Limb (tissue), 2 donors: ENCODE results near the gene MIS12.

Source experiments
- DNase-seq, 2 donors: peaks; one replicate each; pipeline ENCODE4 v3.0.0-alpha.2; 2016; ENCODE audit errors: extremely low spot score in 2 of 2

The MIS12 gene

GRCh38 chr17:5486206-5487124 lies at the start of gene MIS12:
Gene MIS12 (plus strand): TSS chr17:5486566. CDS start chr17:5488863, 2,297 bp downstream.
- peak; percentile 99 for DNase-seq

DNA sequence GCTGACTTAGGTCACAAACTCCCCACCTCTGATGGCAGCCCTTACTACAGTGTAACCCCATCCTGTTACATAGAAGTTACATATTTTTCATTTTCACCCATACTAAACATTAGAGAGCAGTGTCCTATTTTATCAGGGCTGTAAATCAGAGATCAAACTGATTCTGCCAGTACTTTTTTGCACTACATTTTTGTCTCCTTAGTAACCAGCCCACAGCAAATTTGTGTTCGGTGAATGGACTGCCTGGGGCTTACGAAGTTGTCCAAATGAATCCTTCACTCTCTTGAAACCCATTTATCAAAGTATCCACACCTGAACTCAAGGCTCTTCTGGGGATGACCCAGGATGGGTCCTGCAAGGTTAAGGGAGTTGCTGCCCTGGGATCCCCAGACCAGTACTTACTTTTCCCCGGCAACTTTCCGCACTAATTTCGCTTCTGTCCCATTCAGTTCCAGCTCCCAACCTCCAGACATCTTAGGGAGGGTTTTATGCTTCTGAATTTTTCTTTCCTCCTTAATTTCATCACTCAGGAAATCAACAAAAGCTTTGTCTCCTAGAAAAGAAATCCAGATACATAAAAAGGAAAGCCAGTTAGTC lies 48.5 kb upstream of the MIS12 start:
- DNase-seq = no peak

DNA sequence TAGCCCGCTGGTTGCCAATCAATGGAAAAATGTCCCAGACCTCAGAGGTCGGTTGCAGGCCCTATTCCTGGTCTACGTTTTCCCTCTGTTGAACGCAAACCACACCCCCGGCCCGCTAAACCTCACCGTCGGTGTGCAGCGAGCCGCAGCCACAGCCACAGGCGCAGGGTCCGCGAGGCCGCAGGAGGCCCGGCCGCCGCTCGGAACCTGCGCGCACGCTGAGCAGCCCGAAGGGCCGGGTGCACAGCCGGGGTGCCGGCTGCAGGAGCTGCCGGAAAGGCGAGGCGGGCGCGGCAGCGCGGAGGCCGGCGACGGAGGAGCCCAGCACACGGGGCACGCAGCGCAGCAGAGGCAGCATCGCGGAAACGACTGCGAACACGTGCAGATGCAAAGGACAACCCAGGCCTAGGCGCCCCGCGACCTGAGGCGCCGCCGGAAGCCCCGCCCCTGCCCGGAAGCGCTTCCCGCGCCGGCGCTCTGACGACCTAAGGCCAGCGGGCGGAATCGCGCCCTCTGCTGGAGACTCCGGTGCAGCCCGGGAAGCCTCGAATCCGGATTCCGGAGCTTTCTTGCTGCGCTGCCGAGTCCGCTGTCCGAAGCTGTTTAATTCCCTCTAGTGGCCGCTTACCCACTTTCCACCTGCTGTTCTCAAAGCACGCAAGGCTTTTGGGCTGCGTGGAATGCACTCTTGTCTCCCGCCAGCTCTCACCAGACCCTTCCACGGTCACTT lies 47.5 kb upstream of the MIS12 start, which contains the start of gene C1QBP:
Gene C1QBP (minus strand): TSS at position 440 of the 730 bp plus-strand sequence. CDS start 82 bp downstream, at position 358.
- DNase-seq = peak; percentile 94

- DNase-seq = no peak
Measured at GRCh38 chr17:5439446-5439764, 47.0 kb upstream of the MIS12 start.

DNA sequence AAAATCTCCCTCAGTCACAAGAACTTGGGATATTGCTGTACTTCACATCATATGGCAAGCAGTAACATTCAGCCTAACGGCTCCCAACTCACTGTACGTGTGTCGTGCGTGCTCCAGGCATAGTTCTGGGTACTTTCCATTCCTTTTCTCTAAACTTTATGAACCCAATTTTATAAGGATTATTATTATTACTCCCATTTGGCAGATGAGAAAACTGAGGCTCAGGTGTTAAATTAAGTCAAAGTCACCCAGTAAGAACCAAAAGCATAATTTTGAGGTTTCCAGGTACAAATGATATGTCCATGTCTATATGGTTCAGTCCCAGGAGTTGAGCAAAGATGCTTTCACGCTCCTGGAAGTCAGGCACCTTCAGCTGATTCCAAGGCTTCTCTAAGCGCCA lies 42.6 kb upstream of the MIS12 start:
- DNase-seq = no peak

- DNase-seq = no peak
Measured at GRCh38 chr17:5444209-5444608, 42.2 kb upstream of the MIS12 start.

DNA sequence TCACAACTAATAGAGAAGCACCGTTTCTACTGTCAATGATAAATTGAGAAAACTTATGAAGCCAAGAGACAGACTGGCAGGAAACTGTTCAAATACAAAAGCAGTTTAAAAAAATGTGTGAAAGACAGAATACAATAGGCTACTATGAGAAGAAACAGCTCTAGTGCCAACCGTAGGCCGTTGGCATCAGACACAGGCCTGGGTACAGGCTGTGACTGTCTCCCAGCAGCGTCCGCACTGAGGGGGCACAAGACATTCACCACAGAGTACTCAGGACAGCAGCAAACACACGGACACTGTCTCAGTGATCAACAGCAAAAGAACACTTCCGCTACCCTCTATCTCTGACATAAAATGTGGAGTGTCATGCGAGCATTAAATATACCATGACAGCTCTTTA lies 39.6 kb upstream of the MIS12 start:
- no peak for DNase-seq

- DNase-seq = no peak
Measured at GRCh38 chr17:5464717-5465507, 21.5 kb upstream of the MIS12 start.

DNA sequence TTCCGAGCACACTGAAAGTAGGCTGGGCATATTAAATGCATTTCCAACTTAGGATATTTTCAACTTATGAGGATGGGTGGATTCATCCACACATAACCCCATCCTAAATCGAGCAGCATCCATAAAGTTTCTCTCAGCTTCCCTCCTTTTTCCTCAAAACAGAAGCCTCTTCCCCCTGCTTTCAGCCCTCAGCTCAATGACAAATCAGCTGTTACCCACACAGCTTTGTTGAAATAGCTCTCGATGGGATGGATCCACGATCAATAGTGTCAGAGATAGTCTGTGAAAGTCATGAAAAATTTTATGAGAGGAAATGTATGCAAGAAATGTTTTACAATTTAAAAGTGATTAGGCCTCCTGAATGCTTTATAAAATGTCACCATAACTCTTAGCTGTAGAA lies 20.1 kb upstream of the MIS12 start:
- DNase-seq = no peak

DNA sequence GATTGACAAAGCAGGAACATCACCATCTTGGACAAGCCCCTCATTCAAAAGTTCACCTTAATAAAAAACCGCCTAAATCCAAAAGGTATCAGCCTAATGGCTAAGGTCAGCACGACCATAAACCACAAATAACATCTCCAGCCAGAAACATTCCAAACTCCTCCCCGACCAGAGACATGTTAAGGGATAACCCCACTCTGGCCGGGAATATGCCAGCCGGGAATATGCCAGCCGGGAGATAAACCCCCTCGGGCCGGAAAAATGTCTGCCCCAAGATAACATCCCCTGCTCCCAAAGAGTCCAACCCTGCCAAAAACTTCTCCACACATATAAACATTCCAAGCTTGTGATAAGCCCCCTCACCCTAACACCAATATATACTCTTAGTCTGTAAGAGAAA lies 18.9 kb upstream of the MIS12 start:
- no peak for DNase-seq

DNA sequence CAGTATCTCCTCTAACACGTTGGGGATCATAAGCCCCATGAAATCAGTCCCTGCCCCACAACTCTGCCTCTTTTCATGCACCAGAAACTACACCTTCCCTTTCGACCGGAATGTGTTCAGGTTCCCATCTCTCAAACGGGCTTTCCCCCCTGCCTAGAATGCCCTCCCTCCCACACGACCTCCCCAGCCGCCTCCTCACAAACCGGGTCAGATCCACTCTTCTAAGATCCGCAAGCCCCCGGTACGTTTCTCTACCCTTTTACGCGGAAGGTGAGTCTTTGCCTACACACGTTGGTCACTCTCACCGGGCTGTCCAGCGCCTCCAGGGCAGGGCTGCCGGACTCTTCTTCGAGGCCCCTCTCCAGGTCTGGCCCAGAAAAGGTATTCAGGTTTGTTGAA lies 18.3 kb upstream of the MIS12 start:
- DNase-seq = no peak

DNA sequence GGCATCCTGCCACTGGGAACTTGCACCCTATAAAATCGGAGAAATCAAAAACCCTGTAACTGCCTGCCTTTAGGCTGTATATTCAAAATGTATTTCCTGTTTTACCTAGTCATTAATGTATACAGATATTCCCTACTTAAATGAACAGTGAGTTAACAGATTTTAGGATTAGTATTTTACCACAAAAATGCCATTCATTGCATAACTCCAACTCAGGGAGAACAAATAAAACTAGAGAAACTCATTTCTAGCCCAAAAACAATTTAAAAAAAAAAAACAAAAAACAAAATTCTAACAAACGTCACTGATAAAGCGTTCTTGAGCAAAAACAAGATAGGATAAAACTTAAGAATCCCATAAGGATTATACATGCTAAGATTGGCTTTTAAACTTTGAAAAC lies 13.9 kb upstream of the MIS12 start:
- DNase-seq = no peak

- no peak for DNase-seq
Measured at GRCh38 chr17:5473906-5474305, 12.5 kb upstream of the MIS12 start.

GRCh38 chr17:5478992-5479391 lies 7.4 kb upstream of the MIS12 start:
- DNase-seq = no peak

GRCh38 chr17:5480962-5481361 lies 5.4 kb upstream of the MIS12 start:
- DNase-seq = no peak

DNA sequence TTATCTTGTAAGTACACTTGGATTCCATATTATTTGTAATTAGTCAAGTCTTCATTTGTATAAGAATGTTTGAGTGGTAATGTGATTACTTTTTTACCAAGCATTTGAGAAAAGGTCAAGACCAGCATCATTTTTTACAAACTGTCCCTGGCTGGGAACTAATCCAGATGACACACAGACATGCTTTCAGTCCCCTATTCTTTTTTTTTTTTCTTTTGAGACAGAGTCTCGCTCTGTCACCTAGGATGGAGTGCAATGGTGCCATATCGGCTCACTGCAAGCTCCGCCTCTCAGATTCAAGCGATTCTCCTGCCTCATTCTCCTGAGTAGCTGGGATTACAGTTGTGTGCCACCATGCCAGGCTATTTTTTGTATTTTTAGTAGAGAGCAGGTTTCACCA lies 4.9 kb upstream of the MIS12 start:
- DNase-seq = no peak

GRCh38 chr17:5485270-5486205 lies 828 bp upstream of the MIS12 start, which contains the start of gene DERL2:
Gene DERL2 (minus strand): TSS chr17:5486178. CDS start chr17:5486161, 17 bp downstream.
- no peak for DNase-seq

DNA sequence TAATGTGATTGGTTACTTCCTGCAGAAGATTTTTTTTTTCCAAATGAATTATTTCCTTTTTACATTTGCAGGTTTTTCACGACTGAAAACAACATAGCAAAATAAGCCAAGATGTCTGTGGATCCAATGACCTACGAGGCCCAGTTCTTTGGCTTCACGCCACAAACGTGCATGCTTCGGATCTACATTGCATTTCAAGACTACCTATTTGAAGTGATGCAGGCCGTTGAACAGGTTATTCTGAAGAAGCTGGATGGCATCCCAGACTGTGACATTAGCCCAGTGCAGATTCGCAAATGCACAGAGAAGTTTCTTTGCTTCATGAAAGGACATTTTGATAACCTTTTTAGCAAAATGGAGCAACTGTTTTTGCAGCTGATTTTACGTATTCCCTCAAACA lies 2.4 kb downstream of the MIS12 start:
- DNase-seq = no peak

DNA sequence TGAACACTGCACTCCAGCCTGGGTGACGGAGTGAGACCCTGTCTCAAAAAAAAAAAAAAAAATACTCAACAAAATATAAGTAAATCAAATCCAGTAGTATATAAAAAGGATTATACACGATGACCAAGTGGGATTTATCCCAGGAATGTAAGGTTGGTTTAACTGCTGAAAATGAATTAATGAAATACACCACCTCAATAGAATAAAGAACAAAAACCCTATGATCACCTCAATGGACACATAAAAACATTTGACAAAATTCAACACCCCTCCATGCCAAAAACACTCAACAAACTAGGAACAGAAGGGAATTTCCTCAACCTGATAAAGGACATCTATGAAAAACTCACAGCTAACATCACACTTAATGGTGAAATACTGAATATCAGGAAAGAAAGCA lies 6.6 kb downstream of the MIS12 start:
- DNase-seq = no peak

GRCh38 chr17:5499476-5500231 lies 13.3 kb downstream of the MIS12 start:
- DNase-seq = peak; percentile 5 to 65
